GM23248 (cell line): ENCODE data around the gene SLC16A11. TPM values are rescaled to one million over a fixed set of nuclear protein-coding genes. Genes with fewer than 3 reads are reported as not detected.
"Not testable (repeated sequence)": the region's sequence is repeated elsewhere in the genome, so short reads cannot be mapped to it uniquely, and the experiment has no call there.

Experiments used
- DNase-seq: peaks from one replicate; pipeline ENCODE4 v3.0.0-alpha.2; 2015
- H2AFZ ChIP-seq: fragments of 200-600 bp; sonication (generic); 2 replicates; pipeline ENCODE4 v1.6.1; 2016; ENCODE audit warnings: antibody characterized with exemption
- H3F3A ChIP-seq: fragments of 200-600 bp; sonication (generic); 2 replicates; pipeline ENCODE4 v1.6.1; 2016; ENCODE audit warnings: mild to moderate bottlenecking, antibody characterized with exemption, mixed run types; ENCODE audit not compliant: insufficient read depth
- H3K27ac ChIP-seq: fragments of 200-600 bp; sonication (generic); 2 replicates; pipeline ENCODE4 v1.5.1; 2016; ENCODE audit warnings: mild to moderate bottlenecking
- H3K27me3 ChIP-seq: fragments of 200-600 bp; sonication (generic); replicated peaks from 2 replicates; pipeline ENCODE4 v1.6.1; 2016; ENCODE audit warnings: mild to moderate bottlenecking; ENCODE audit not compliant: insufficient read depth
- H3K36me3 ChIP-seq: fragments of 200-600 bp; sonication (generic); 2 replicates; pipeline ENCODE4 v1.6.1; 2016; ENCODE audit warnings: low read depth, mild to moderate bottlenecking
- H3K4me1 ChIP-seq: fragments of 200-600 bp; sonication (generic); 2 replicates; pipeline ENCODE4 v1.6.1; 2016; ENCODE audit warnings: mild to moderate bottlenecking; ENCODE audit not compliant: insufficient read depth
- H3K4me2 ChIP-seq: fragments of 200-600 bp; sonication (generic); one replicate; pipeline ENCODE4 v1.6.1; 2016; ENCODE audit warnings: mild to moderate bottlenecking; ENCODE audit not compliant: unreplicated experiment
- H3K4me3 ChIP-seq: fragments of 200-600 bp; sonication (generic); 2 replicates; pipeline ENCODE4 v1.5.1; 2016; ENCODE audit warnings: mild to moderate bottlenecking
- H3K79me2 ChIP-seq: fragments of 200-600 bp; sonication (generic); 2 replicates; pipeline ENCODE4 v1.6.1; 2016; ENCODE audit warnings: mild to moderate bottlenecking; ENCODE audit not compliant: insufficient read depth
- H3K9ac ChIP-seq: fragments of 200-600 bp; sonication (generic); 2 replicates; pipeline ENCODE4 v1.6.1; 2016; ENCODE audit warnings: mild to moderate bottlenecking
- H3K9me2 ChIP-seq: fragments of 200-600 bp; sonication (generic); 2 replicates; pipeline ENCODE4 v1.6.1; 2016; ENCODE audit warnings: mixed run types, mild to moderate bottlenecking, moderate library complexity; ENCODE audit not compliant: insufficient read depth
- H3K9me3 ChIP-seq: fragments of 200-600 bp; sonication (generic); one replicate; pipeline ENCODE4 v1.6.1; 2017; ENCODE audit warnings: low read depth
- H4K20me1 ChIP-seq: fragments of 200-600 bp; sonication (generic); 2 replicates; pipeline ENCODE4 v1.6.0; 2016; ENCODE audit not compliant: insufficient read depth
- EZH2 ChIP-seq: fragments of 200-600 bp; sonication (generic); IDR thresholded peaks from 2 replicates; pipeline ENCODE4 v1.6.1; 2018; ENCODE audit warnings: antibody characterized with exemption, mild to moderate bottlenecking; ENCODE audit not compliant: insufficient read depth, poor library complexity, severe bottlenecking
- EZH2phosphoT487 ChIP-seq: fragments of 200-600 bp; sonication (generic); IDR thresholded peaks from 2 replicates; pipeline ENCODE4 v1.6.1; 2018; ENCODE audit warnings: antibody characterized with exemption, moderate library complexity, mild to moderate bottlenecking, low read depth; ENCODE audit not compliant: insufficient read depth
- WGBS, 2 experiments: methylation state at CpG; one replicate each; pipeline ENCODE4 v1.1.6; 2015 to 2017; ENCODE audit warnings: low lambda C conversion rate in 2 of 2, low coverage in 1 of 2; ENCODE audit errors: missing lambda C conversion rate in 2 of 2; 5-methylcytosine and 5-hydroxymethylcytosine counted together
- in situ Hi-C: fragments of 300-500 bp; cut with MboI; formaldehyde crosslinking; loops from 2 replicates; pipeline ENCODE4 v1.15.0; 2020
- microRNA counts: library from miRNA; unstranded; fragments of <30 nt; microRNA quantifications from one replicate; lab custom pipeline; 2016
- polyA plus RNA-seq: library from polyadenylated mRNA; unstranded; fragments of >200 nt; fragmentation: Nextera tagmentation; extraction: Ambion mirVana; gene quantifications from 2 replicates; pipeline ENCODE4 v1.2.1, GENCODE V29; 2016
- small RNA-seq: library from RNA; depleted of rRNA; stranded (forward); fragments of <200 nt; gene quantifications from one replicate; pipeline ENCODE3, GENCODE V24; 2014; ENCODE audit warnings: low read depth, low replicate concordance
- total RNA-seq: library from RNA; depleted of rRNA; stranded (reverse); fragments of >200 nt; shearing (Covaris generic); gene quantifications from 2 replicates; pipeline ENCODE4 v1.2.3, GENCODE V29; 2014; rRNA removed

SLC16A11 gene
- total and polyA plus RNA-seq, 2 experiments from 2014 or later = 0.30 TPM; not detected in 1

- H3K9ac ChIP-seq = no peak overlapping the region
- no peaks in the 10 kb centered on the region for H3K4me1 ChIP-seq
- in situ Hi-C loops = no loop called here
- no peaks in the 10 kb centered on the region for H3K9me3 ChIP-seq
- H3K79me2 ChIP-seq = no peaks in the 10 kb centered on the region
- H3K4me3 ChIP-seq = no peak overlapping the region
- no peak overlapping the region for H3K4me2 ChIP-seq
- no peaks in the 10 kb centered on the region; the same call in 1 of the 2 replicates for H3K36me3 ChIP-seq
- H3K27ac ChIP-seq = no peak overlapping the region
- no peak for DNase-seq
- no peaks in the 10 kb centered on the region for H3K27me3 ChIP-seq
- no peak for TF ChIP-seq EZH2phosphoT487
- no peak for TF ChIP-seq EZH2
- H3F3A ChIP-seq = no peaks in the 10 kb centered on the region
- no peaks in the 10 kb centered on the region for H4K20me1 ChIP-seq
- no peak overlapping the region for H2AFZ ChIP-seq
- WGBS, 2 experiments = 91 to 92% methylated on average over 10 of the region's 10 CpGs
- H3K9me2 ChIP-seq = no peaks in the 10 kb centered on the region
Observed at GRCh38 chr17:6994118-6994598, 49.7 kb downstream of the SLC16A11 start.

GRCh38 chr17:6993613-6994056, 50.3 kb downstream of the SLC16A11 start:
- H3K4me3 ChIP-seq, H3K4me2 ChIP-seq, H3K4me1 ChIP-seq, H3K27ac ChIP-seq, H4K20me1 ChIP-seq, H3K79me2 ChIP-seq, H3K9me2 ChIP-seq, H2AFZ ChIP-seq, H3K9ac ChIP-seq, in situ Hi-C loops, H3K36me3 ChIP-seq, H3F3A ChIP-seq, DNase-seq, H3K9me3 ChIP-seq, H3K27me3 ChIP-seq: not testable (repeated sequence)
- 71 to 75% methylated on average over 5 of the region's 5 CpGs for WGBS, 2 experiments

MicroRNAs within 50 kb of the gene (microRNA counts, 767-probe panel; counts per million panel counts)
- microRNA hsa-miR-195-5p (lab: Ali Mortazavi, UCI) (447 counts per million, percentile 86 among the panel's probes with 10 or more counts), microRNA hsa-miR-497-5p (lab: Ali Mortazavi, UCI) (447 counts per million, percentile 86 among the panel's probes with 10 or more counts)

Small RNAs within 50 kb of the gene (small RNA-seq; reads per million reads assigned to genes)
- not detected for gene AC120057.1

Other genes starting within 250 kb of the SLC16A11 start
- not detected in 2 replicates for gene TEKT1, start 212.4 kb downstream of the SLC16A11 start, total RNA-seq
- not detected in 2 replicates for gene TEKT1, start 212.4 kb downstream of the SLC16A11 start, polyA plus RNA-seq
- gene ALOX12, start 48.0 kb downstream of the SLC16A11 start, total RNA-seq = not detected in 2 replicates
- 0.24 and 0.31 TPM in 2 replicates for gene ALOX12, start 48.0 kb downstream of the SLC16A11 start, polyA plus RNA-seq
- gene RNASEK, start 31.5 kb downstream of the SLC16A11 start, total RNA-seq = 130 and 211 TPM in 2 replicates
- gene RNASEK, start 31.5 kb downstream of the SLC16A11 start, polyA plus RNA-seq = 623 and 652 TPM in 2 replicates
- not detected in 2 replicates for gene BCL6B, start 21.0 kb downstream of the SLC16A11 start, total RNA-seq
- not detected in 2 replicates for gene BCL6B, start 21.0 kb downstream of the SLC16A11 start, polyA plus RNA-seq
- 0.25 TPM in 1 of 2 replicates, not detected in the other for gene SLC16A13, start 8.1 kb downstream of the SLC16A11 start, total RNA-seq
- gene SLC16A13, start 8.1 kb downstream of the SLC16A11 start, polyA plus RNA-seq = 0.87 and 1.1 TPM in 2 replicates
- not detected in 2 replicates for gene CLEC10A, start 36.2 kb upstream of the SLC16A11 start, total RNA-seq
- gene CLEC10A, start 36.2 kb upstream of the SLC16A11 start, polyA plus RNA-seq = not detected in 2 replicates
- not detected in 2 replicates for gene ASGR2, start 70.7 kb upstream of the SLC16A11 start, total RNA-seq
- not detected in 2 replicates for gene ASGR2, start 70.7 kb upstream of the SLC16A11 start, polyA plus RNA-seq
- 0.97 TPM in 1 of 2 replicates, not detected in the other for gene ASGR1, start 135.3 kb upstream of the SLC16A11 start, total RNA-seq
- 0.63 and 0.75 TPM in 2 replicates for gene ASGR1, start 135.3 kb upstream of the SLC16A11 start, polyA plus RNA-seq
- 13.1 and 23.8 TPM in 2 replicates for gene DLG4, start 175.7 kb upstream of the SLC16A11 start, total RNA-seq
- gene DLG4, start 175.7 kb upstream of the SLC16A11 start, polyA plus RNA-seq = 1.3 and 1.9 TPM in 2 replicates
- gene ACADVL, start 175.8 kb upstream of the SLC16A11 start, total RNA-seq = 453 and 600 TPM in 2 replicates
- 386 and 441 TPM in 2 replicates for gene ACADVL, start 175.8 kb upstream of the SLC16A11 start, polyA plus RNA-seq
- 41.2 and 45.8 TPM in 2 replicates for gene DVL2, start 190.4 kb upstream of the SLC16A11 start, total RNA-seq
- gene DVL2, start 190.4 kb upstream of the SLC16A11 start, polyA plus RNA-seq = 18.9 and 19.5 TPM in 2 replicates
- gene PHF23, start 195.4 kb upstream of the SLC16A11 start, total RNA-seq = 32.0 and 42.6 TPM in 2 replicates
- 40.7 and 45.6 TPM in 2 replicates for gene PHF23, start 195.4 kb upstream of the SLC16A11 start, polyA plus RNA-seq
- 152 and 355 TPM in 2 replicates for gene GABARAP, start 198.4 kb upstream of the SLC16A11 start, total RNA-seq
- gene GABARAP, start 198.4 kb upstream of the SLC16A11 start, polyA plus RNA-seq = 845 and 847 TPM in 2 replicates
- gene CTDNEP1, start 207.6 kb upstream of the SLC16A11 start, total RNA-seq = 38.9 and 63.2 TPM in 2 replicates
- 30.0 and 30.7 TPM in 2 replicates for gene CTDNEP1, start 207.6 kb upstream of the SLC16A11 start, polyA plus RNA-seq
- 25.9 and 32.9 TPM in 2 replicates for gene ELP5, start 208.1 kb upstream of the SLC16A11 start, total RNA-seq
- gene ELP5, start 208.1 kb upstream of the SLC16A11 start, polyA plus RNA-seq = 34.8 and 34.9 TPM in 2 replicates
- gene CLDN7, start 218.4 kb upstream of the SLC16A11 start, total RNA-seq = 4.5 and 5.4 TPM in 2 replicates
- gene CLDN7, start 218.4 kb upstream of the SLC16A11 start, polyA plus RNA-seq = 1.7 and 2.3 TPM in 2 replicates
- not detected in 2 replicates for gene SLC2A4, start 237.6 kb upstream of the SLC16A11 start, total RNA-seq
- gene SLC2A4, start 237.6 kb upstream of the SLC16A11 start, polyA plus RNA-seq = 0.08 TPM in 1 of 2 replicates, not detected in the other